SK-N-SH treated with all-trans-retinoic acid at 6 μM for 48 hours (cell line): Measurements from ENCODE around the gene KIF13A.

ENCODE experiments used
- ZC3H10 ChIP-seq: fragments of 250-450 bp; sonication (Bioruptor Pico); IDR thresholded peaks from 2 replicates; pipeline ENCODE4 v1.5.1; 2021; ENCODE audit warnings: mild to moderate bottlenecking, moderate library complexity
- TF ChIP-seq, protein P1 (sequence below): fragments of 250-450 bp; sonication (Bioruptor Pico); IDR thresholded peaks from 2 replicates; pipeline ENCODE4 v1.8.0; 2020; ENCODE audit warnings: mild to moderate bottlenecking, moderate library complexity, borderline replicate concordance
- TF ChIP-seq, protein P2 (sequence below): fragments of 250-450 bp; sonication (Bioruptor Pico); IDR thresholded peaks from 2 replicates; pipeline ENCODE4 v1.5.1; 2020; ENCODE audit warnings: low read depth, mild to moderate bottlenecking, moderate library complexity
- TF ChIP-seq, protein P3 (sequence below): fragments of 250-450 bp; sonication (Bioruptor Pico); IDR thresholded peaks from 2 replicates; pipeline ENCODE4 v1.5.0; 2020; ENCODE audit warnings: mild to moderate bottlenecking, moderate library complexity

- TF ChIP-seq ZC3H10 (CRISPR knock-in tag), result no peak
- TF ChIP-seq, protein P1, sequence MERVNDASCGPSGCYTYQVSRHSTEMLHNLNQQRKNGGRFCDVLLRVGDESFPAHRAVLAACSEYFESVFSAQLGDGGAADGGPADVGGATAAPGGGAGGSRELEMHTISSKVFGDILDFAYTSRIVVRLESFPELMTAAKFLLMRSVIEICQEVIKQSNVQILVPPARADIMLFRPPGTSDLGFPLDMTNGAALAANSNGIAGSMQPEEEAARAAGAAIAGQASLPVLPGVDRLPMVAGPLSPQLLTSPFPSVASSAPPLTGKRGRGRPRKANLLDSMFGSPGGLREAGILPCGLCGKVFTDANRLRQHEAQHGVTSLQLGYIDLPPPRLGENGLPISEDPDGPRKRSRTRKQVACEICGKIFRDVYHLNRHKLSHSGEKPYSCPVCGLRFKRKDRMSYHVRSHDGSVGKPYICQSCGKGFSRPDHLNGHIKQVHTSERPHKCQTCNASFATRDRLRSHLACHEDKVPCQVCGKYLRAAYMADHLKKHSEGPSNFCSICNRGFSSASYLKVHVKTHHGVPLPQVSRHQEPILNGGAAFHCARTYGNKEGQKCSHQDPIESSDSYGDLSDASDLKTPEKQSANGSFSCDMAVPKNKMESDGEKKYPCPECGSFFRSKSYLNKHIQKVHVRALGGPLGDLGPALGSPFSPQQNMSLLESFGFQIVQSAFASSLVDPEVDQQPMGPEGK (CRISPR knock-in tag), result no peak
- TF ChIP-seq, protein P2, sequence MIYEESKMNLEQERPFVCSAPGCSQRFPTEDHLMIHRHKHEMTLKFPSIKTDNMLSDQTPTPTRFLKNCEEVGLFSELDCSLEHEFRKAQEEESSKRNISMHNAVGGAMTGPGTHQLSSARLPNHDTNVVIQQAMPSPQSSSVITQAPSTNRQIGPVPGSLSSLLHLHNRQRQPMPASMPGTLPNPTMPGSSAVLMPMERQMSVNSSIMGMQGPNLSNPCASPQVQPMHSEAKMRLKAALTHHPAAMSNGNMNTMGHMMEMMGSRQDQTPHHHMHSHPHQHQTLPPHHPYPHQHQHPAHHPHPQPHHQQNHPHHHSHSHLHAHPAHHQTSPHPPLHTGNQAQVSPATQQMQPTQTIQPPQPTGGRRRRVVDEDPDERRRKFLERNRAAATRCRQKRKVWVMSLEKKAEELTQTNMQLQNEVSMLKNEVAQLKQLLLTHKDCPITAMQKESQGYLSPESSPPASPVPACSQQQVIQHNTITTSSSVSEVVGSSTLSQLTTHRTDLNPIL (CRISPR knock-in tag), result no peak
- TF ChIP-seq, protein P3, sequence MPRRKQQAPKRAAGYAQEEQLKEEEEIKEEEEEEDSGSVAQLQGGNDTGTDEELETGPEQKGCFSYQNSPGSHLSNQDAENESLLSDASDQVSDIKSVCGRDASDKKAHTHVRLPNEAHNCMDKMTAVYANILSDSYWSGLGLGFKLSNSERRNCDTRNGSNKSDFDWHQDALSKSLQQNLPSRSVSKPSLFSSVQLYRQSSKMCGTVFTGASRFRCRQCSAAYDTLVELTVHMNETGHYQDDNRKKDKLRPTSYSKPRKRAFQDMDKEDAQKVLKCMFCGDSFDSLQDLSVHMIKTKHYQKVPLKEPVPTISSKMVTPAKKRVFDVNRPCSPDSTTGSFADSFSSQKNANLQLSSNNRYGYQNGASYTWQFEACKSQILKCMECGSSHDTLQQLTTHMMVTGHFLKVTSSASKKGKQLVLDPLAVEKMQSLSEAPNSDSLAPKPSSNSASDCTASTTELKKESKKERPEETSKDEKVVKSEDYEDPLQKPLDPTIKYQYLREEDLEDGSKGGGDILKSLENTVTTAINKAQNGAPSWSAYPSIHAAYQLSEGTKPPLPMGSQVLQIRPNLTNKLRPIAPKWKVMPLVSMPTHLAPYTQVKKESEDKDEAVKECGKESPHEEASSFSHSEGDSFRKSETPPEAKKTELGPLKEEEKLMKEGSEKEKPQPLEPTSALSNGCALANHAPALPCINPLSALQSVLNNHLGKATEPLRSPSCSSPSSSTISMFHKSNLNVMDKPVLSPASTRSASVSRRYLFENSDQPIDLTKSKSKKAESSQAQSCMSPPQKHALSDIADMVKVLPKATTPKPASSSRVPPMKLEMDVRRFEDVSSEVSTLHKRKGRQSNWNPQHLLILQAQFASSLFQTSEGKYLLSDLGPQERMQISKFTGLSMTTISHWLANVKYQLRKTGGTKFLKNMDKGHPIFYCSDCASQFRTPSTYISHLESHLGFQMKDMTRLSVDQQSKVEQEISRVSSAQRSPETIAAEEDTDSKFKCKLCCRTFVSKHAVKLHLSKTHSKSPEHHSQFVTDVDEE (CRISPR knock-in tag), result no peak
Observed at GRCh38 chr6:17897681-17898080, 89.8 kb downstream of the KIF13A start.
